Neural crest cell (in vitro differentiated cells): Measurements from ENCODE around the gene FCHO1. TPM values are rescaled to one million over a fixed set of nuclear protein-coding genes. Genes with fewer than 3 reads are reported as not detected.

ENCODE experiments used
- DNase-seq: peaks from one replicate; pipeline ENCODE4 v3.0.0; 2021; ENCODE audit warnings: low read depth, mixed read lengths, low spot score
- H3K27ac Mint-ChIP-seq: one replicate; pipeline ENCODE4 v1.8.0; 2021; ENCODE audit warnings: mild to moderate bottlenecking, mixed read lengths; ENCODE audit not compliant: unreplicated experiment
- H3K27me3 Mint-ChIP-seq: 2 replicates; pipeline ENCODE4 v1.8.0; 2021; ENCODE audit warnings: low read depth, mild to moderate bottlenecking, mixed read lengths
- H3K36me3 Mint-ChIP-seq: 2 replicates; pipeline ENCODE4 v1.8.0; 2021; ENCODE audit warnings: low read depth, mild to moderate bottlenecking, mixed read lengths
- H3K4me1 Mint-ChIP-seq: 2 replicates; pipeline ENCODE4 v1.8.0; 2021; ENCODE audit warnings: mixed read lengths
- H3K4me3 Mint-ChIP-seq: one replicate; pipeline ENCODE4 v1.8.0; 2021; ENCODE audit warnings: mild to moderate bottlenecking, mixed read lengths
- H3K9me3 Mint-ChIP-seq: 2 replicates; pipeline ENCODE4 v1.8.0; 2021; ENCODE audit warnings: mixed read lengths
- total RNA-seq: library from RNA; stranded (reverse); gene quantifications from 2 replicates; pipeline ENCODE4 v1.2.1, GENCODE V29; 2021
- TF ChIP-seq, protein P1 (sequence below): fragments of 200-600 bp; sonication (generic); conservative IDR thresholded peaks from 2 replicates; pipeline ENCODE4 v1.5.0; 2021; ENCODE audit warnings: antibody characterized with exemption, mild to moderate bottlenecking

Gene FCHO1
- total RNA-seq, 1 donor from 2014 or later: 12.2 TPM

DNA sequence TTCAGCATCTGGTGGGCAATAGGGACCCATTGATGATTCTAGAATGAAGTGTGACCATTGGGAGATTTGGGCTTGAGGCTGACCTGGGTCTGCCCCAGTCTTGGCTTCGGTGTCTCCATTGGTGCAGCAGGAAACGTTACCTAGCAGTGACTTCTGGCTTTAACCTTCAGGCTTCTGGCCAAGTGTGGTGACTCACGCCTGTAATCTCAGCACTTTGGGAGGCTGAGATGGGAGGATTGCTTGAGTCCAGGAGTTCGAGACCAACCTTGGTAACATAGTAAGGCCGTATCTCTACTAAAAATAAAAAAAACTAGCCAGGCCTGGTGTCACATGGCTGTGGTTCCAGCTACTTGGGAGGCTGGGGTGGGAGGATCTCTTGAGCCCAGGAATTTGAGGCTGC lies 7.2 kb downstream of the FCHO1 start:
- peak overlapping the region; percentile 72 for H3K27ac Mint-ChIP-seq

GRCh38 chr19:17761148-17761547 lies 9.9 kb downstream of the FCHO1 start:
- Mint-ChIP-seq H3K4me3 (no peak overlapping the region), H3K4me1 (peaks cover 16% of the 10 kb centered on the region), H3K36me3 (no peaks in the 10 kb centered on the region), H3K27ac (no peak overlapping the region), H3K27me3 (no peaks in the 10 kb centered on the region), H3K9me3 (peaks cover 5% of the 10 kb centered on the region)
- no peak for DNase-seq
- TF ChIP-seq, protein P1, sequence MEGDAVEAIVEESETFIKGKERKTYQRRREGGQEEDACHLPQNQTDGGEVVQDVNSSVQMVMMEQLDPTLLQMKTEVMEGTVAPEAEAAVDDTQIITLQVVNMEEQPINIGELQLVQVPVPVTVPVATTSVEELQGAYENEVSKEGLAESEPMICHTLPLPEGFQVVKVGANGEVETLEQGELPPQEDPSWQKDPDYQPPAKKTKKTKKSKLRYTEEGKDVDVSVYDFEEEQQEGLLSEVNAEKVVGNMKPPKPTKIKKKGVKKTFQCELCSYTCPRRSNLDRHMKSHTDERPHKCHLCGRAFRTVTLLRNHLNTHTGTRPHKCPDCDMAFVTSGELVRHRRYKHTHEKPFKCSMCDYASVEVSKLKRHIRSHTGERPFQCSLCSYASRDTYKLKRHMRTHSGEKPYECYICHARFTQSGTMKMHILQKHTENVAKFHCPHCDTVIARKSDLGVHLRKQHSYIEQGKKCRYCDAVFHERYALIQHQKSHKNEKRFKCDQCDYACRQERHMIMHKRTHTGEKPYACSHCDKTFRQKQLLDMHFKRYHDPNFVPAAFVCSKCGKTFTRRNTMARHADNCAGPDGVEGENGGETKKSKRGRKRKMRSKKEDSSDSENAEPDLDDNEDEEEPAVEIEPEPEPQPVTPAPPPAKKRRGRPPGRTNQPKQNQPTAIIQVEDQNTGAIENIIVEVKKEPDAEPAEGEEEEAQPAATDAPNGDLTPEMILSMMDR: no peak

More for the DNA sequence above, 7.2 kb downstream of the FCHO1 start:
- DNase-seq: no peak
- H3K36me3 Mint-ChIP-seq: no peaks in the 10 kb centered on the region
- peaks cover 40% of the 10 kb centered on the region for H3K4me1 Mint-ChIP-seq
- H3K4me3 Mint-ChIP-seq: no peak overlapping the region
- TF ChIP-seq, protein P1: no peak
- no peaks in the 10 kb centered on the region for H3K27me3 Mint-ChIP-seq
- peaks cover 5% of the 10 kb centered on the region for H3K9me3 Mint-ChIP-seq

DNA sequence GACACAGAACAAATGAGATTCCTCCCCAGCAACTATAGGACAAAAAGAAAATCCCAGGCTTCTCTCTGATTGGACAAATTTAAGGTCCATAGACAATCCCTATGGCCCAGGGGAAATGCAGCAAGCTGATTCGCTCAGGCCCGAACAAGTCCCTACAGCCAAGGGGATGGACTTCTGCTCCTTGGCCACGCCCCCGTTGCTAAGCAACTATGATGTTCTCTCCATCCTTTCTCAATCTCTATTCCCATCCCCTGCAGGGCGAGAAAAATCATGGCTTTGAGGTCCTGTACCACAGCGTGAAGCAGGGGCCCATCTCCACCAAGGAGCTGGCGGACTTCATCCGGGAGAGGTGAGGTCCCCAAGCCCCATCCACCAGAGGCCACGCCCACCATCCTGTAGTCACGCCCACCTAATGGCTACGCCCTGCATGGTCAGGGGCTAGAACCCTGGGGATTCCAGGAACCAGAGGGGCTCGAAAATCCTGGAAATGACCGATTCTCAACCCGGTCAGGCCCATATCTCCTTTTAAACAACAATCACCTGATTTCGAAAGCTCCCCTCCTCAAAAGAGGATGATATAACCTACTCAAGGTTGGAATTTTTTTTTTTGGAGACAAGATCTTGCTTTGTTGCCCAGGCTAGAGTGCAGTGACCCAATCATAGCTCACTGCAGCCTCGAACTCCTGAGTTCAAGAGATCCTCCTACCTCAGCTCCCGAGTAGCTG lies 11.4 kb downstream of the FCHO1 start:
- peak overlapping the region; percentile 52 for H3K4me3 Mint-ChIP-seq
- peaks cover 5% of the 10 kb centered on the region for H3K9me3 Mint-ChIP-seq
- H3K4me1 Mint-ChIP-seq: peaks cover 15% of the 10 kb centered on the region
- peak; percentile 71 for DNase-seq
- TF ChIP-seq, protein P1: no peak
- H3K36me3 Mint-ChIP-seq: no peaks in the 10 kb centered on the region
- no peaks in the 10 kb centered on the region for H3K27me3 Mint-ChIP-seq
- peak overlapping the region; percentile 94 for H3K27ac Mint-ChIP-seq

- peaks cover 5% of the 10 kb centered on the region for H3K9me3 Mint-ChIP-seq
- TF ChIP-seq, protein P1: no peak
- no peak overlapping the region for H3K4me3 Mint-ChIP-seq
- H3K27ac Mint-ChIP-seq: no peak overlapping the region
- H3K27me3 Mint-ChIP-seq: no peaks in the 10 kb centered on the region
- H3K4me1 Mint-ChIP-seq: peaks cover 15% of the 10 kb centered on the region
- H3K36me3 Mint-ChIP-seq: no peaks in the 10 kb centered on the region
- DNase-seq: no peak
These were observed 13.1 kb downstream of the FCHO1 start for GRCh38 chr19:17764348-17764747.

- peak overlapping the region; percentile 43 for H3K27ac Mint-ChIP-seq
- peaks cover 5% of the 10 kb centered on the region for H3K9me3 Mint-ChIP-seq
- DNase-seq: no peak
- H3K4me3 Mint-ChIP-seq: no peak overlapping the region
- H3K4me1 Mint-ChIP-seq: peaks cover 15% of the 10 kb centered on the region
- no peaks in the 10 kb centered on the region for H3K27me3 Mint-ChIP-seq
- TF ChIP-seq, protein P1: no peak
- H3K36me3 Mint-ChIP-seq: no peaks in the 10 kb centered on the region
These were observed 13.9 kb downstream of the FCHO1 start for GRCh38 chr19:17765069-17765618.
